Nephron progenitor cell (in vitro differentiated cells): ENCODE measurements around the gene BAZ1A.

Source experiments
- DNase-seq: peaks from one replicate; pipeline ENCODE4 v3.0.0; 2021
- H3K27ac Mint-ChIP-seq: 2 replicates; pipeline ENCODE4 v1.8.0; 2021; ENCODE audit warnings: mild to moderate bottlenecking, moderate library complexity, mixed read lengths
- H3K27me3 Mint-ChIP-seq: 2 replicates; pipeline ENCODE4 v1.8.0; 2021; ENCODE audit warnings: mild to moderate bottlenecking, low read depth, mixed read lengths; ENCODE audit not compliant: poor library complexity
- H3K36me3 Mint-ChIP-seq: 2 replicates; pipeline ENCODE4 v1.8.0; 2021; ENCODE audit warnings: low read depth, mixed read lengths
- H3K4me1 Mint-ChIP-seq: 2 replicates; pipeline ENCODE4 v1.8.0; 2021; ENCODE audit warnings: mixed read lengths
- H3K4me3 Mint-ChIP-seq: 2 replicates; pipeline ENCODE4 v1.8.0; 2021; ENCODE audit warnings: mild to moderate bottlenecking, moderate library complexity, mixed read lengths
- H3K9me3 Mint-ChIP-seq: 2 replicates; pipeline ENCODE4 v1.8.0; 2021; ENCODE audit warnings: mild to moderate bottlenecking, moderate library complexity, mixed read lengths
- TF ChIP-seq, protein P1 (sequence below): fragments of 200-600 bp; sonication (generic); IDR thresholded peaks from 2 replicates; pipeline ENCODE4 v1.5.0; 2021; ENCODE audit warnings: antibody characterized with exemption

The BAZ1A gene

DNA sequence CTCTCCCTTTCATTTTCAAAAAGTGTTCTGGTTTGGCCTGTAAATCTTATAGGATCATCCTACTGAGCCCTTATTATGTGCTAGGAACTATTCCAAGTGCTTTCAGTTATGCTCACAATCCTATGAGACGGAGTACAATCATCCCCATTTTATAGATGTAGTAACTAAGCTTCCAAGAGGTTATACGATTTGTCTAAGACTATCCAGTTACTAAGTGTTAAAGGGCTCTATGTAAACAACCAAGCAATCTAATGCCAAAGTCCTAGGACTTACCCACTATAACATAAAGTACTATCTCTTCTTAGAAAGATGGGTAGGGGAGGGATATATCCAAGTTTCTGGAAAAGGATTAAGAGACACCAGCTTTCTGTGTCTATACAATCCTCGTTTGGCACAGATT, 167.4 kb downstream of the BAZ1A start:
- DNase-seq, result no peak
- no peak overlapping the region for H3K27ac Mint-ChIP-seq
- H3K4me1 Mint-ChIP-seq, result peaks cover 15% of the 10 kb centered on the region
- H3K9me3 Mint-ChIP-seq, result no peaks in the 10 kb centered on the region
- no peak overlapping the region for H3K4me3 Mint-ChIP-seq
- TF ChIP-seq, protein P1, sequence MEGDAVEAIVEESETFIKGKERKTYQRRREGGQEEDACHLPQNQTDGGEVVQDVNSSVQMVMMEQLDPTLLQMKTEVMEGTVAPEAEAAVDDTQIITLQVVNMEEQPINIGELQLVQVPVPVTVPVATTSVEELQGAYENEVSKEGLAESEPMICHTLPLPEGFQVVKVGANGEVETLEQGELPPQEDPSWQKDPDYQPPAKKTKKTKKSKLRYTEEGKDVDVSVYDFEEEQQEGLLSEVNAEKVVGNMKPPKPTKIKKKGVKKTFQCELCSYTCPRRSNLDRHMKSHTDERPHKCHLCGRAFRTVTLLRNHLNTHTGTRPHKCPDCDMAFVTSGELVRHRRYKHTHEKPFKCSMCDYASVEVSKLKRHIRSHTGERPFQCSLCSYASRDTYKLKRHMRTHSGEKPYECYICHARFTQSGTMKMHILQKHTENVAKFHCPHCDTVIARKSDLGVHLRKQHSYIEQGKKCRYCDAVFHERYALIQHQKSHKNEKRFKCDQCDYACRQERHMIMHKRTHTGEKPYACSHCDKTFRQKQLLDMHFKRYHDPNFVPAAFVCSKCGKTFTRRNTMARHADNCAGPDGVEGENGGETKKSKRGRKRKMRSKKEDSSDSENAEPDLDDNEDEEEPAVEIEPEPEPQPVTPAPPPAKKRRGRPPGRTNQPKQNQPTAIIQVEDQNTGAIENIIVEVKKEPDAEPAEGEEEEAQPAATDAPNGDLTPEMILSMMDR, result no peak
- H3K36me3 Mint-ChIP-seq, result no peaks in the 10 kb centered on the region
- H3K27me3 Mint-ChIP-seq, result no peaks in the 10 kb centered on the region
